ENCODE results near the gene TRMT10A. TPM values are rescaled to one million over a fixed set of nuclear protein-coding genes. Genes with fewer than 3 reads are reported as not detected.

TRMT10A gene
- total RNA-seq, 1 donor from 2014 or later = 5.6 TPM

DNA sequence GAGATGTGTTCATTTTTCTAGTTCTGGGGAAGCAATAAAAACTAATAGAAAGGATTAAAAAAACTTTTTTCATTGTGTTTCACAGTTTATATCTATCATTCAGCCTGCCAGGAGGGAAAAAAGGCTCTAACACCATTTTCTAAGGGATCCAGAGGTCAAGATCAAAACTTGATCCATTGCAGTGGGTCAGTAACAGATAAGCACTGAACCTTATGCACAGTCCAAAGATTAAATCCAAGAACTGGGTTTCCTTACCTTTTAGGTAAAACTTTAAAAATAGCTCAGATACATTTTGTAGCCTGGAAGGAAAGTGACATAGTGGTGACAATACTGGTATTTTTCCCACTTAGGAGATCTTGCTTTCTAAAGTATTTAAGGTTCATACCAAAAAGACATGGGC, 23.5 kb upstream of the TRMT10A start:
- Mint-ChIP-seq H3K4me1 (ENCODE audit: unreplicated experiment) (no peaks in the 10 kb centered on the region), H3K4me3 (ENCODE audit: unreplicated experiment) (no peak overlapping the region), H3K9me3 (ENCODE audit: unreplicated experiment) (no peaks in the 10 kb centered on the region), H3K27ac (ENCODE audit: unreplicated experiment) (no peak overlapping the region), H3K36me3 (ENCODE audit: low read depth, unreplicated experiment) (no peaks in the 10 kb centered on the region), H3K27me3 (ENCODE audit: unreplicated experiment) (no peaks in the 10 kb centered on the region)
- DNase-seq (ENCODE audit: low spot score) = no peak
- TF ChIP-seq, protein P1, sequence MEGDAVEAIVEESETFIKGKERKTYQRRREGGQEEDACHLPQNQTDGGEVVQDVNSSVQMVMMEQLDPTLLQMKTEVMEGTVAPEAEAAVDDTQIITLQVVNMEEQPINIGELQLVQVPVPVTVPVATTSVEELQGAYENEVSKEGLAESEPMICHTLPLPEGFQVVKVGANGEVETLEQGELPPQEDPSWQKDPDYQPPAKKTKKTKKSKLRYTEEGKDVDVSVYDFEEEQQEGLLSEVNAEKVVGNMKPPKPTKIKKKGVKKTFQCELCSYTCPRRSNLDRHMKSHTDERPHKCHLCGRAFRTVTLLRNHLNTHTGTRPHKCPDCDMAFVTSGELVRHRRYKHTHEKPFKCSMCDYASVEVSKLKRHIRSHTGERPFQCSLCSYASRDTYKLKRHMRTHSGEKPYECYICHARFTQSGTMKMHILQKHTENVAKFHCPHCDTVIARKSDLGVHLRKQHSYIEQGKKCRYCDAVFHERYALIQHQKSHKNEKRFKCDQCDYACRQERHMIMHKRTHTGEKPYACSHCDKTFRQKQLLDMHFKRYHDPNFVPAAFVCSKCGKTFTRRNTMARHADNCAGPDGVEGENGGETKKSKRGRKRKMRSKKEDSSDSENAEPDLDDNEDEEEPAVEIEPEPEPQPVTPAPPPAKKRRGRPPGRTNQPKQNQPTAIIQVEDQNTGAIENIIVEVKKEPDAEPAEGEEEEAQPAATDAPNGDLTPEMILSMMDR (IDR thresholded peaks at IDR 0.05; ENCODE audit: unreplicated experiment) = no peak

DNA sequence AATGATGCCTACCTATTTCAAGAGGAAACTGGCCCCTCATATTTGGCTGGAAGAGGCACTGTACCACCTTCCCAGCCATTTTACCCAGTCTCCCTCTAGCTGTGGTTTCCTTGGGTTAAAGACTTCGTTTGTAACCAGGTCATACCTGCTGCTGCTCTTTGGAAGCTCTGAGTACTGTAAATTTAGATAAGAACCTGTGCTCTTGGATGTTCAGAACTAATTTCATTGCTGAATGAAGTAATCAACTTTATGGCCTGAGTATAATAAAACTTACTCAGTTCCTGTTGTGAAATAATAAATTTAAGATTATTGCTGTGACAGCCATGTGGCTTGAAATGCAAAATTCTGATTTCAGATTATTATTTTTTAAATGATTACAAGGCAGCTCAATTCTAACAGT, 23.0 kb upstream of the TRMT10A start:
- no peak for DNase-seq (ENCODE audit: low spot score)
- Mint-ChIP-seq H3K36me3 (ENCODE audit: low read depth, unreplicated experiment) (no peaks in the 10 kb centered on the region), H3K27me3 (ENCODE audit: unreplicated experiment) (no peaks in the 10 kb centered on the region), H3K4me1 (ENCODE audit: unreplicated experiment) (no peaks in the 10 kb centered on the region), H3K27ac (ENCODE audit: unreplicated experiment) (no peak overlapping the region), H3K4me3 (ENCODE audit: unreplicated experiment) (no peak overlapping the region), H3K9me3 (ENCODE audit: unreplicated experiment) (no peaks in the 10 kb centered on the region)
- TF ChIP-seq, protein P1 (IDR thresholded peaks at IDR 0.05; ENCODE audit: unreplicated experiment) = no peak

DNA sequence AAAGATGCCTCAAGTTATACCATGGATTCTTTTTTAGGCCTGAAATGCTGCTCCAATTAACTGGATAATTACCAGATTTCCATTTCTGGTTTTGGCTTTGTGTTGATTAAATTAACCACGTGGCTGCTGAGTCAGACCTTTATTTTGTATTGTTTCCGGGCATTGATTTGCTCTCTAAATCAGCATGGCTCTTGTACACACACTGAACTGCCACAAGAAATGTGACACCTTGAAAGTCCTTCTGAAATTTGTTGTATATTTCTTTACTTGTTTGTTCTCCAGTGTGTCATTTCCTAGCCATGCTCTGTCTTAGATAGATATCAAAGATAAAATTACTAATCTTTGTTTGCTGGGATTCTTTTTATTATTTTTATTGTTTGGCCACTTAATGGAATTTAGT, 22.5 kb upstream of the TRMT10A start:
- no peak for DNase-seq (ENCODE audit: low spot score)
- H3K9me3 Mint-ChIP-seq (ENCODE audit: unreplicated experiment) = no peaks in the 10 kb centered on the region
- H3K4me1 Mint-ChIP-seq (ENCODE audit: unreplicated experiment) = no peaks in the 10 kb centered on the region
- TF ChIP-seq, protein P1 (IDR thresholded peaks at IDR 0.05; ENCODE audit: unreplicated experiment) = no peak
- no peaks in the 10 kb centered on the region for H3K27me3 Mint-ChIP-seq (ENCODE audit: unreplicated experiment)
- H3K4me3 Mint-ChIP-seq (ENCODE audit: unreplicated experiment) = no peak overlapping the region
- H3K27ac Mint-ChIP-seq (ENCODE audit: unreplicated experiment) = no peak overlapping the region
- H3K36me3 Mint-ChIP-seq (ENCODE audit: low read depth, unreplicated experiment) = no peaks in the 10 kb centered on the region

DNA sequence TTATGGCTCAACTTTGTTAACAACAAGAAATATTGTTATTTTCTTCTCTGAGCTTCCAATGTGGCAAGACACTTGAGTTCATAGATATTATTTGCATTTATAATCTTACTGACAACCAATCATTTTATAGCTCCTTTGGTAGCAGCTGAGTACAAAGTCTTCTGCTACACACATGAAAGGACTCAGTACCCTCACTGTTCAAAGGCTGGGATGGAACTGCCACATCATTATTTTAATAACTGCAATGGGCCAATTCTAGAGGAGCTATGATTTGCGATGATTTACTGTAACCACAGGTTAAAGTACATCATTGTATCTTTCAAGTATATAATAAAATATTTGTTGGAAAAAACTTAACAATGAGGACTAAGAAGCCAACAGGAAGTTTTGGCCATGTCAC, 21.7 kb upstream of the TRMT10A start:
- DNase-seq (ENCODE audit: low spot score) = no peak
- Mint-ChIP-seq H3K4me3 (ENCODE audit: unreplicated experiment) (no peak overlapping the region), H3K4me1 (ENCODE audit: unreplicated experiment) (no peaks in the 10 kb centered on the region), H3K36me3 (ENCODE audit: low read depth, unreplicated experiment) (no peaks in the 10 kb centered on the region), H3K27ac (ENCODE audit: unreplicated experiment) (no peak overlapping the region), H3K9me3 (ENCODE audit: unreplicated experiment) (no peaks in the 10 kb centered on the region), H3K27me3 (ENCODE audit: unreplicated experiment) (no peaks in the 10 kb centered on the region)
- TF ChIP-seq, protein P1 (IDR thresholded peaks at IDR 0.05; ENCODE audit: unreplicated experiment) = no peak

DNA sequence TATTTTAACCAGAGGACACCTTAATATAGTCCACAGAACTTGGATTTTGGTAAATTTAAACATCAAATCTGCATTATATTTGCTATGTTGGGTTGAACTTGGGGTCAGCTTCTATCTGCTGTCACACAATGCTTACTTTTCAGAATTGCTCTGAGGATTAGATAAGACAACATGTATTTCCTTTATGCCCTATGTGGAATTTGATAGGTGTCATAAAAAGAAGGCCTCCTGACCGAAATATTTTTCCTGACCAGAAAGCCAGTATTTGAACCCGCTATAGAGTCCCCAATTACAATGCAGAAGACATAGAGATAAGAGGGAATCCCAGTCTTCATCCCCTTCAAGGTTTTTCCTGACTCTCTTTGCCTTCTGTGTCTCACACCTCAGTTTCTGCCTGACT, 14.9 kb upstream of the TRMT10A start:
- TF ChIP-seq, protein P1 (IDR thresholded peaks at IDR 0.05; ENCODE audit: unreplicated experiment) = no peak
- Mint-ChIP-seq H3K4me1 (ENCODE audit: unreplicated experiment) (no peaks in the 10 kb centered on the region), H3K27me3 (ENCODE audit: unreplicated experiment) (no peaks in the 10 kb centered on the region), H3K27ac (ENCODE audit: unreplicated experiment) (no peak overlapping the region), H3K4me3 (ENCODE audit: unreplicated experiment) (no peak overlapping the region), H3K9me3 (ENCODE audit: unreplicated experiment) (no peaks in the 10 kb centered on the region), H3K36me3 (ENCODE audit: low read depth, unreplicated experiment) (no peaks in the 10 kb centered on the region)
- DNase-seq (ENCODE audit: low spot score) = no peak
